Stomach smooth muscle (tissue), 2 donors: Measurements from ENCODE around the gene PPIL6.

Experiments
- H3K27ac ChIP-seq: one replicate; pipeline ENCODE4 v1.7.0; 2013; ENCODE audit warnings: mild to moderate bottlenecking, low read length, inconsistent platforms
- H3K27me3 ChIP-seq, 2 donors: one replicate each; pipeline ENCODE4 v1.7.0; 2013; ENCODE audit warnings: low read length in 2 of 2; ENCODE audit not compliant: insufficient read depth in 2 of 2, control insufficient read depth in 1 of 2
- H3K36me3 ChIP-seq, 2 donors: one replicate each; pipeline ENCODE4 v1.7.0; 2013; ENCODE audit warnings: low read length in 2 of 2; ENCODE audit not compliant: control insufficient read depth in 2 of 2, insufficient read depth in 2 of 2
- H3K4me1 ChIP-seq: one replicate; pipeline ENCODE4 v1.7.0; 2013; ENCODE audit warnings: low read length; ENCODE audit not compliant: control insufficient read depth, insufficient read depth
- H3K4me3 ChIP-seq, 2 donors: one replicate each; pipeline ENCODE4 v1.7.0; 2013; ENCODE audit warnings: low read length in 2 of 2
- H3K9ac ChIP-seq, 2 donors: one replicate each; pipeline ENCODE4 v1.7.0; 2013; ENCODE audit warnings: low read length in 2 of 2, mild to moderate bottlenecking in 1 of 2
- H3K9me3 ChIP-seq, 2 donors: one replicate each; pipeline ENCODE4 v1.7.0; 2013; ENCODE audit warnings: low read length in 2 of 2; ENCODE audit not compliant: control insufficient read depth in 2 of 2
- donor health status: healthy.
- donor health status: Pancreatic carcinoma.

Gene PPIL6

DNA sequence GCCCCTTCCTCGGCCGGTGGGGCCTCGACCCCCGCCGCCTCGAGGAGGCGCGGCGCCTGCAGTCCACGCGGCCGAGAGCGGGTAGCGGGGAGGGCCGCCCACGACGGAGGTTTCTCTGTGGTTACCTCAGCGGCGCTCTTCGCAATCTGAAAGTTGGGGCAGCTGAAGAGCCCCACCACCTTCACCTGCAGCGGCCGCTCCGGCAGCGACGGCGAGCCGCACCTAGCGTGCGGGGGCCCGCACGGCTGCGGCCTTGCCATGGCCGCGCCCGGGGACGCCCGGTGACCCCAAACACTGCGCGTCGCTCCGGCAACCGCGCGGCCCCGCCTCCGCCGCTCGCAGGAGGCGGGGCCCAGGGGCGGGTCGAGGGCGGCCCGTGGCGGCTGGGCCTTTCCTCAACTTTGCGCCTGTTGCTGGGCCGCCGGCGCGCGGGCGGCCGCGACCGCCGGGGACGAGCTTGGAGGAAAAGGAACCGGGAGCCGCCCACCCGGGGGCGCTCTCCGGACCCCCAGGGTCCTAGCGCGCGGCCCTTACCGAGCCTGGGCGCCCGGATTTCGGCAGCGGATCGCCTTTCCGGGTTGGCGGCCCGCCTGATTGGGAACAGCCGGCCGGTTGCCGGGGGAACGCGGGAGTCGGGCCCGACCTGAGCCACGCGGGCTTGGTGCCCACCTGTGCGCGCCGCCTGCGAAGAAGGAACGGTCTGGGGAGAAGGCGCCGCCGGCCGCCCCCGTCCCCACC is at the start of gene PPIL6, which contains the start of gene SMPD2:
Gene PPIL6, minus strand, starts transcription at position 298 of the 738 bp plus-strand sequence. Its CDS starts 38 bp downstream, at position 260.
Gene SMPD2, plus strand, starts transcription at position 394 of the 738 bp plus-strand sequence. CDS start 398 bp downstream, outside the sequence.
- Histone ChIP-seq H3K4me1 (peaks cover 27% of the 10 kb centered on the region), H3K27me3 (no peaks in the 10 kb centered on the region), H3K36me3 (no peaks in the 10 kb centered on the region), H3K4me3 (peak within 1 kb of the TSS; percentile 75 to 88), H3K27ac (peak within 1 kb of the TSS; percentile 62), H3K9ac (peak within 1 kb of the TSS; percentile 50 to 74), H3K9me3 (no peaks in the 10 kb centered on the region)

DNA sequence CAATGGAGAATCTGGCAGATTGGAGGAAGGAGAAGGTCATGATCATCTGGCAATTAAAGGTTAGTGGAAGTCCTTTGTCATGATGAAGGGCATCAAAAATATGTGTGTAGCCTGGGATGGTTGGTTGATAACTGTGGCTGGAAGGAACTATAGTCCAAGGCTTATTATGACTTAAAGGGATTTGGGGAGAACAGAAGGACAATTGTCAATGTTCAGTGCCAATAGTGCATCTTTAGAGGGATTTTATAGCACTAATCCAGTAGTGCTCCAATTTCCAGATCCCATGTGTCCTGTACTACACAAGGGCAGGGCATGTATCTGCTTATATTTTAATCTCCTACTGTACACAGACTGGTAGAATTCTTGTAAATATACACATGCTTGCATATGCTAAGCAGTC is 47.6 kb upstream of the PPIL6 start:
- H3K9me3 ChIP-seq, result no peaks in the 10 kb centered on the region
- no peaks in the 10 kb centered on the region for H3K27me3 ChIP-seq
- H3K4me3 ChIP-seq, result no peak overlapping the region
- no peak overlapping the region for H3K9ac ChIP-seq
- H3K27ac ChIP-seq, result no peak overlapping the region
- H3K4me1 ChIP-seq, result no peaks in the 10 kb centered on the region
- H3K36me3 ChIP-seq, result no peaks in the 10 kb centered on the region

DNA sequence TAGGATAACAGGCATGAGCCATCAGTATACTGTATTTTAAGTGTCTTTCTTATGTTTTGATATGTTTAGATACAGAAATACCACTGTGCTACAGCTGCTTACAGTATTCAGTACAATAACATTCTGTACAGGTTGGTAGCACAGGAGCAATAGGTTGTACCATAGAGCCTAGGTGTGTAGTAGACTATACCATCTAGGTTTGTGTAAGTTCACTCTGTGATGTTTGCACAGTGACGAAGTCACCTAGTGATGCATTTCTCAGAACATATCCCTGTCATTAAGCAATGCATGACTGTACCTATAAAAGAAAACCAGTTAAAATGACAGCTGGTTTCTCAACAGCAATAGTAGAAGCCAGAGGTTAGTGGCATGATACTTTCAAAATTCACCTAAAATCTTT is 45.6 kb upstream of the PPIL6 start:
- Histone ChIP-seq H3K4me1 (peaks cover 12% of the 10 kb centered on the region), H3K9me3 (no peaks in the 10 kb centered on the region), H3K36me3 (no peaks in the 10 kb centered on the region), H3K4me3 (no peak overlapping the region), H3K27ac (no peak overlapping the region), H3K27me3 (no peaks in the 10 kb centered on the region), H3K9ac (no peak overlapping the region)

DNA sequence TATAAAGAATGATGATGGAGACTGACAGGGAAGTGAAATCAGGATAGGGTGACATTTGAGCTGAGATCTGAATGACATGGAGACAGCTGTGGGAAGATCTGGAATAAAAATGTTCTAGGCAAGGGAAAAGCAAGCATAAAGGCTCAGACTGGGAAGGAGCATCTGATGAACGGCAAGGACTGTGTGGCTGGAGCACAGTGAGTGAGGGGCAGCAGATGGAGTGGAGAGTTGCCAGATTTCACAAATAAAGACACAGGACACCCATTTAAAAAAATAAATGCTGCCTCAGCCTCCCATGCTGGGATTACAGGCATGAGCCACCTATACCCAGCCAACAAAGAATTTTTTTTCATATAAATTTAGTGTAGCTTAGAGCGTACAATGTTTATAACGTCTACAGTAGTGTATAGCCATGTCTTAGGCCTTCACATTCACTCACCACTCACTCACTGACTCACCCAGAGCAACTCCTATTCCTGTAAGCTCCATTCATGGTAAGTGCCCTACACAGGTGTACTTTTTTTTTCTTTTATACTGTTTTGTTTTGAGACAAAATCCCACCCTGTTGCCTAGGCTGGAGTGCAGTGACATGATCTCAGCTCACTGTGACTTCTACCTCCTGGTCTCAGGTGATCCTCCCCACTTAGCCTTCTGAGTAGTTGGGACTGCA is 45.0 kb upstream of the PPIL6 start:
- Histone ChIP-seq H3K9me3 (no peaks in the 10 kb centered on the region), H3K27ac (no peak overlapping the region), H3K9ac (no peak overlapping the region), H3K4me1 (peaks cover 15% of the 10 kb centered on the region), H3K4me3 (no peak overlapping the region), H3K36me3 (peaks cover 0 to 6% of the 10 kb centered on the region in 2 donors), H3K27me3 (no peaks in the 10 kb centered on the region)

DNA sequence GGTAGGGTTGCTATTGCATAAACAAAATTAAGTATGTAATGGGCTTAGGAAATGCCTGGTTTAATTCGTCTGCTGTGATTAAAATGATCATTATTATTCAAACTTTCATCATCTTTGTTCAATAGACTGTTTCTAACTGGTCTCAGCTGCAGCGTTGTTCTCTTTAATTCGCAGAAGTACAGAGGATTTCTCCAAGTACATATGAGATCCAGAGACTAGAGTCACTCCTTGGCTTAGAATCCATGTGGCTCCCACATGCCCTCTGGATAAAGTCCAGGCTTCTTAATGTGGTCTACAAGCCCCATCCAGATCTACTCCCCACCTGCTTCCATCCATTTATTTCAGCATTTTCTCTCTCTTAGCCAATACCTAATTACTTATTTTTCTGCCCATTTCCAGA is 43.7 kb upstream of the PPIL6 start:
- H3K4me1 ChIP-seq, result peaks cover 18% of the 10 kb centered on the region
- no peak overlapping the region for H3K27ac ChIP-seq
- H3K4me3 ChIP-seq, result no peak overlapping the region
- H3K9ac ChIP-seq, result peak overlapping the region in 1 of 2 donors; percentile 55
- H3K36me3 ChIP-seq, result peaks cover 0 to 9% of the 10 kb centered on the region in 2 donors
- H3K27me3 ChIP-seq, result no peaks in the 10 kb centered on the region
- no peaks in the 10 kb centered on the region for H3K9me3 ChIP-seq

DNA sequence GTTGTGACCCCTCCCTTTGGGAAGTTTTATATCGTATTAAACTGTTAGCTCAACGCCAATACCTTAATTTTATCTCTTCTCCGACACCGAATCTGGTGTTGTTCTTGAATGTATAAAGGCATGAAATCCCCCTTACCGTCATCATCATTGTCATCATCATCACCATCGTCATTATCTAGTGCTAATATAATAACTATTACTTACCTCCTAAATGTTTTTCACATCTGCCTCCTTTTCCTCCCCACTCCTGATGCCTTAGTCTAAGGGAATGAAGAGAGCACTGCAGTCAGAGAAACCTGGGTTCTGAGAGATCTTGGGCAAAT is 43.3 kb upstream of the PPIL6 start:
- peak overlapping the region; percentile 76 to 80 for H3K4me3 ChIP-seq
- no peak overlapping the region for H3K27ac ChIP-seq
- peaks cover 18% of the 10 kb centered on the region for H3K4me1 ChIP-seq
- peak overlapping the region; percentile 13 to 55 for H3K9ac ChIP-seq
- H3K36me3 ChIP-seq, result peaks cover 0 to 9% of the 10 kb centered on the region in 2 donors
- H3K27me3 ChIP-seq, result no peaks in the 10 kb centered on the region
- no peaks in the 10 kb centered on the region for H3K9me3 ChIP-seq

DNA sequence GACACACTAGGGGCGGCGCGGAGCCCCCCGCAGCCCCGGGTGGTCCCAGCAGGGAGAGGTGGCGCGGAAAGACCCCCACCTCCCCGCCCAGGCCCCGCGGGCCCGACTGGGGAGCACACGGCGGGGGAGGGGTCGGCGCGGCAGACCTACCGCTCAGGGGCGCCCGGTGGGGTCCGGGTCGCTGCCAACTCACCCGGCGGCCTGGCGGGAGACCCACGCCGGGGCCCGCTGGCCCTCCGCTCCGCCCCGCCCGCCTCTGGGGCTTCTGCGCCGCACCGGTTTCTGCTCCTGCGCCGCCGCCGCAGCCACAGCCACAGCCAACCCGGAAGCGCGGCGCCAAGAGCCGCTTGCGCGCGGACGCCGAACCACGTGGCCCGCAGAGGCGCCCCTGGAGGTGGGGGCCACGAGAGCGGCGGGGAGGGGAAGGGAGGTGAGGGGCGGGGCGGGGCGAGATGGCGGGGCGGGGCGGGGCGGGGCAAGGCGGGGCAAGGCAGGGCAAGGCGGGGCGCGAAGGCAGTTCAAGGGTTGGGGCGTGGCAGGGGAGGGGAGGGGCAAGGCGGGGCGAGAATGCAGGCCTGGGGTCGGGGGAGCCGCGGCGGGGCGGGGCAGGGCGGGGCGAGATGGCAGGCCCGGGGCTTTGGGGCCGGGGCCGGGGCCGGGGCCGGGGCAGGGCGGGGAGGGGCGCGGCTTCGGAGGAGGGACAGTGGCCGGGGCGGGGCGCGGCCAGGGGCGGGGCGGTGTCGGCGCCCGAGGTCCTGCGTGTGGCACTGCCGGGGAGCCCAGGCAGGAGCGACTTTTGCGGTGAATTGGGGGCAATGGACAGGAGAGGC is 42.7 kb upstream of the PPIL6 start, which contains the start of gene ZBTB24:
Gene ZBTB24, minus strand, starts transcription at position 315 of the 830 bp plus-strand sequence. CDS start 1,193 bp downstream, outside the sequence.
- Histone ChIP-seq H3K9ac (peak within 1 kb of the TSS; percentile 66 to 72), H3K9me3 (no peaks in the 10 kb centered on the region), H3K27me3 (no peaks in the 10 kb centered on the region), H3K4me1 (peaks cover 18% of the 10 kb centered on the region), H3K27ac (peak within 1 kb of the TSS; percentile 60), H3K36me3 (peaks cover 0 to 9% of the 10 kb centered on the region in 2 donors), H3K4me3 (peak within 1 kb of the TSS; percentile 80 to 92)

DNA sequence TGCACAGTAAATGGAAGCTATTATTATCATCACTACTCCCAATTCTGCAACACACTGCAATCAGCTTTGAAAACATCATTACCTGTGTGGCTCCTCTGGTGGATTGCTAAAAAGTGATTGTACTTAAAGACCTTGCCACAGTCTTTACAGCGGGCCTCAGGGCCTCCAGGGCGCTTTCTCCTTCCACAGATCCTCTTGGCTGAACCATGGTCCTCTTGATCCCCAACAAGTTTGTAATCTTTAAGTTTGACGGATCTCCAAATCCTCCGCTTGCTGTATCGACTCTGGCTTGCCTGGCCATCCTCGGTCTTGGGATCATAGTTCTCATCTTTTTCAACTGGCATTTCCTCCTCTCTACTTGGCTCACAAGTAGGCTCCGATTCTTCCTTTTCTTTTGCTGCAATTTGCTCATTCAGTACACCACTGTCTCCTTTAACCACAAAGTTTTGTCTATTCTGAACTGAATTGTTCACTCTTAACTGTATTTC is 40.6 kb upstream of the PPIL6 start:
- Histone ChIP-seq H3K9ac (no peak overlapping the region), H3K4me1 (peaks cover 18% of the 10 kb centered on the region), H3K36me3 (peaks cover 2 to 16% of the 10 kb centered on the region in 2 donors), H3K27ac (no peak overlapping the region), H3K9me3 (no peaks in the 10 kb centered on the region), H3K4me3 (peak overlapping the region; percentile 6 to 9), H3K27me3 (no peaks in the 10 kb centered on the region)

DNA sequence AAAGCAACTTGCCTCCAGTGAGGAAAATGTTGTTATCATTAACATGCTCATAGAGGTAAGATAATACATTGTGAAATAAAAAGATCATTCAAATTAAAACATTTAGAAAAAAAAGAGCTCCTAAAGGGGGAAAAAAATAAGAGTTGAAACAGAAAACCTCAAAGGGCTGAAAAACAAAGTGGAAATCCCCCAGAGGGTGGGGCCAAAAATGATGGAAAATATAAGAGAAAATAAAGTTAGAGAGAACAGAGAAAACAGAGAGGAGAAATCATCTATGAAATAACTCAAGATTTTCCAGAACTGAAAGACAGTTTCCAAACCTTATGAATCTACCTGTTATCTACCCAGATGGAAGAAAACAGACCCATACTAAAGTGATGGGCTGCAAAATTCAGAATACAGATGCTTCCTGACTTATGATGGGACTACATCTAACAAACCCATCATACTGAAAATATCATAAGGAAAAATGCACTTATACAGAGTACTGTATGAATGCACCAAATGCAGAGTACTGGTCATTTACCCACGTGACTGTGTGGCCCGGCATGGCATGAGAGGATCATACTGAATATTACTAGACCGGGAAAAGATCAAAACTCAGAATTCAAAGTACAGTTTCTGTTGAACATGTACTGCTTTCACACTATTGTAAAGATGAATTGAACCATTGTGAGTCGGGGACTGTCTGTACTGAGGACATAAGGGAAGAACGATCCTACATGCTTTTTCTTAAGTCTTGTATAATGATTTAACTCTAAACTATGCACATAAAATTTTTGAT is 38.6 kb upstream of the PPIL6 start:
- H3K4me1 ChIP-seq, result peaks cover 18% of the 10 kb centered on the region
- H3K36me3 ChIP-seq, result peaks cover 12 to 25% of the 10 kb centered on the region in 2 donors
- H3K9ac ChIP-seq, result no peak overlapping the region
- no peaks in the 10 kb centered on the region for H3K9me3 ChIP-seq
- no peak overlapping the region for H3K27ac ChIP-seq
- H3K27me3 ChIP-seq, result no peaks in the 10 kb centered on the region
- peak overlapping the region in 1 of 2 donors; percentile 36 for H3K4me3 ChIP-seq
